Natural killer cell (primary cell): ENCODE data around the gene PCNX1. TPM values are rescaled to one million over a fixed set of nuclear protein-coding genes. Genes with fewer than 3 reads are reported as not detected.
A peak's percentile ranks its signal among the peaks of the same experiment; 100 is the strongest.

ENCODE experiments used
- ATAC-seq, 3 donors: fragments of 150-1000 bp in 2 of 3; fragments of 200-7000 bp in 1 of 3; cut with Tn5 transposase; 1 replicate in 1 of 3; 2 replicates in 2 of 3; pipeline ENCODE4 v1.10.0; 2021; ENCODE audit warnings: mild to moderate bottlenecking in 2 of 3, moderate library complexity in 2 of 3
- DNase-seq, 2 donors: peaks; one replicate each; pipeline versions ENCODE4 v3.0.0 to v3.0.0-alpha.2; 2013 to 2021; ENCODE audit warnings: mixed read lengths in 1 of 2
- H3K27ac ChIP-seq: one replicate; pipeline ENCODE4 v1.5.1; 2013; ENCODE audit warnings: mild to moderate bottlenecking, low read length
- H3K27me3 ChIP-seq: one replicate; pipeline ENCODE4 v1.6.1; 2013; ENCODE audit warnings: low read length; ENCODE audit not compliant: control insufficient read depth, insufficient read depth
- H3K36me3 ChIP-seq: one replicate; pipeline ENCODE4 v1.6.1; 2013; ENCODE audit warnings: low read length; ENCODE audit not compliant: control insufficient read depth, insufficient read depth
- H3K4me1 ChIP-seq: one replicate; pipeline ENCODE4 v1.6.1; 2013; ENCODE audit warnings: low read length; ENCODE audit not compliant: control insufficient read depth, insufficient read depth
- H3K4me3 ChIP-seq: one replicate; pipeline ENCODE4 v1.5.1; 2013; ENCODE audit warnings: low read length
- H3K9me3 ChIP-seq: one replicate; pipeline ENCODE4 v1.6.1; 2013; ENCODE audit warnings: low read length; ENCODE audit not compliant: control insufficient read depth, insufficient read depth
- H3K27ac Mint-ChIP-seq, 2 donors: one replicate each; pipeline ENCODE4 v1.8.0; 2022; ENCODE audit warnings: mild to moderate bottlenecking in 2 of 2, mixed read lengths in 2 of 2, moderate library complexity in 1 of 2
- H3K27me3 Mint-ChIP-seq, 2 donors: one replicate each; pipeline ENCODE4 v1.8.0; 2022; ENCODE audit warnings: low read depth in 2 of 2, mixed read lengths in 2 of 2
- H3K36me3 Mint-ChIP-seq: one replicate; pipeline ENCODE4 v1.8.0; 2022; ENCODE audit warnings: mixed read lengths
- H3K4me1 Mint-ChIP-seq, 2 donors: one replicate each; pipeline ENCODE4 v1.8.0; 2022; ENCODE audit warnings: mixed read lengths in 2 of 2
- H3K4me3 Mint-ChIP-seq: one replicate; pipeline ENCODE4 v1.8.0; 2022; ENCODE audit warnings: mild to moderate bottlenecking, moderate library complexity, mixed read lengths
- H3K9me3 Mint-ChIP-seq, 2 donors: one replicate each; pipeline ENCODE4 v1.8.0; 2022; ENCODE audit warnings: mixed read lengths in 2 of 2
- WGBS: methylation state at CpG from one replicate; pipeline ENCODE4 v1.1.7; 2013; ENCODE audit warnings: missing lambda C conversion rate; ENCODE audit not compliant: insufficient coverage; 5-methylcytosine and 5-hydroxymethylcytosine counted together
- intact Hi-C: fragments of 100-400 bp; cut with micrococcal nuclease; formaldehyde crosslinking; loops from one replicate; pipeline ENCODE4 v1.14.2; 2022
- total RNA-seq, 4 donors: library from RNA; stranded (reverse); fragments of 120-200 nt in 1 of 4; gene quantifications; one replicate each; pipeline versions ENCODE4 v1.2.3 to v1.2.4, GENCODE V29; 2013 to 2022
- TF ChIP-seq, protein P1 (sequence below): fragments of 200-600 bp; IDR thresholded peaks from one replicate; pipeline ENCODE4 v1.8.0; 2022; ENCODE audit warnings: antibody characterized with exemption

Gene PCNX1
- total RNA-seq, 3 donors from 2014 or later (not counting 1 experiment from before 2014, with no cell fraction given): 79.8 to 124 (median 119) TPM

DNA sequence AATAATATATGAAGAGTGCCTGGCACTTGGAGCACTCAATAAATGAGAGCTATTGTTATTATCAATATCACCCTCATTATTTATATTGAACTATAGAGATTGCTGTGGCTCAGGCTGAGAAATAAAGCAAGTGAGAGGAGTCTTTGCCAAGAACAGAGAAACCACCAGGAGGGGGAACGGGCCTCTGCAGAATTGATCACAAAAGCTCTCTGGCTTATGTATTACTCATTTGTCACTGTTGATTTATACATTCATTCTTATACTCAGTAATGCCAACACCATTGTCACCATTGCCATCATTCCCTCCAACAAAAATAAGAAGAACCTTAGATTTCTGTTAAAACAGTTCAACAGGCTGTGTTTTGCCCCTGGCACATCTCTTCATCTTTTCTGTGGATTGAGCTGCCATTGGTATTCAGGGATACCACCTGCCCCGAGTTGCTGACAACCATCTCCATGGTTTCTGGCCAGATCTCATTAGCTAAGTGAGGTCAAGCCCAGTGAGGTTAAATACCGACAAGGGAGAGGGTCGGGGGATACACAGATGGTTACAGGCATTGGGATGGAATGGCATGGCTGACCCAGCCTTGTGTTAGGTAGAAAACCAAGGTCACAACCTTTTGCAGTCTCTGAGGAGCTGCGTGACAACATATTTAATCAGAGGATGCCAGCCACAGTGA lies 21.8 kb upstream of the PCNX1 start:
- peaks cover 56% of the 10 kb centered on the region for H3K4me1 ChIP-seq
- intact Hi-C loops: loop anchor here (5.0 kb wide), 2 partner anchors 63 to 87 kb away; no protein-coding TSS in a partner anchor

DNA sequence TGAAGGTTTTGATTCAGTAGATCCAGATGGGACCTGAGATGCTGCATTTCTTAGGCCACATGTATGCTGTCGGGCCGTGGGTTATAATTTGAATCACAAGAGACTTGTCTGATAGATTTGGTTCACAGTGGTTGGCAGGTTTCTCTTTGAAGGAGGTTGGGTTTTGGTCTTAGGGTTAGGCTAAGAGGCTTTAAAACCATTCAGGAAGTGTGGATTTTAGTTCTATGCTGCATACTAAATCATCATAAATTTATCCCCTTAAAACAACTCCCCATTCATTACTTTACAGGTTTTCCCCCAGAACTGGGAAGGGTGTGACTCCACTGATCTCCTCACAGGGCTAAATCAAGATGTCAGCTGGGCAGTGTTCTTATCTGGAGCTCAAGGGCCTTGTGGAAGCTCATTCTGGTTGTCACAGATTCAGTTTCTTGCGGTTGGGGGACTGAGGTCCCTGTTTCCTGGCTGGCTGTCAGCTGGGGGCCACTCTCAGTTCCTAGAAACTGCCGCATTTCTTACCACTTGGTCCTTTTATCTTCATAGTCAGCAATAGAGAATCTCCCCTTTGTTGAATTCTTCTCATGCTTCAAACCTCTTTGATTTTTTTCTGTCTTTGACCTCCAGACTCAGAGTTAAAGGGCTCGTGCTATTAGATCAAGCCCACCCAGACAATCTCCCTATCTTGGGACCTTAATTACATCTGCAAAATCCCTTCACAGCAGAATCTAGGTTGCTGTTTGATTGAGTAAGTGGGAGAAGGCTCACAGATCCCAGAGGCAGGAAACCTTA lies 20.6 kb upstream of the PCNX1 start:
- H3K36me3 Mint-ChIP-seq: no peaks in the 10 kb centered on the region
- no peaks in the 10 kb centered on the region for H3K36me3 ChIP-seq
- peak; percentile 17 to 68 (median 58) for ATAC-seq
- H3K4me1 Mint-ChIP-seq: peaks cover 54 to 74% of the 10 kb centered on the region in 2 donors
- H3K4me3 ChIP-seq: no peak overlapping the region
- H3K27ac ChIP-seq: peak overlapping the region; percentile 45
- intact Hi-C loops: loop anchor here (5.0 kb wide), 2 partner anchors 64 to 86 kb away; no protein-coding TSS in a partner anchor
- TF ChIP-seq, protein P1, sequence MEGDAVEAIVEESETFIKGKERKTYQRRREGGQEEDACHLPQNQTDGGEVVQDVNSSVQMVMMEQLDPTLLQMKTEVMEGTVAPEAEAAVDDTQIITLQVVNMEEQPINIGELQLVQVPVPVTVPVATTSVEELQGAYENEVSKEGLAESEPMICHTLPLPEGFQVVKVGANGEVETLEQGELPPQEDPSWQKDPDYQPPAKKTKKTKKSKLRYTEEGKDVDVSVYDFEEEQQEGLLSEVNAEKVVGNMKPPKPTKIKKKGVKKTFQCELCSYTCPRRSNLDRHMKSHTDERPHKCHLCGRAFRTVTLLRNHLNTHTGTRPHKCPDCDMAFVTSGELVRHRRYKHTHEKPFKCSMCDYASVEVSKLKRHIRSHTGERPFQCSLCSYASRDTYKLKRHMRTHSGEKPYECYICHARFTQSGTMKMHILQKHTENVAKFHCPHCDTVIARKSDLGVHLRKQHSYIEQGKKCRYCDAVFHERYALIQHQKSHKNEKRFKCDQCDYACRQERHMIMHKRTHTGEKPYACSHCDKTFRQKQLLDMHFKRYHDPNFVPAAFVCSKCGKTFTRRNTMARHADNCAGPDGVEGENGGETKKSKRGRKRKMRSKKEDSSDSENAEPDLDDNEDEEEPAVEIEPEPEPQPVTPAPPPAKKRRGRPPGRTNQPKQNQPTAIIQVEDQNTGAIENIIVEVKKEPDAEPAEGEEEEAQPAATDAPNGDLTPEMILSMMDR: no peak
- H3K4me1 ChIP-seq: peaks cover 56% of the 10 kb centered on the region
- WGBS: 0% methylated on average over 5 of the region's 5 CpGs
- H3K9me3 Mint-ChIP-seq: no peaks in the 10 kb centered on the region
- H3K27me3 Mint-ChIP-seq: peaks cover 0 to 7% of the 10 kb centered on the region in 2 donors
- H3K27me3 ChIP-seq: no peaks in the 10 kb centered on the region
- H3K27ac Mint-ChIP-seq: peak overlapping the region; percentile 85 to 87
- H3K9me3 ChIP-seq: no peaks in the 10 kb centered on the region
- H3K4me3 Mint-ChIP-seq: peak overlapping the region; percentile 75
- peak in 1 of 2 donors; percentile 65 for DNase-seq

More for the DNA sequence above, 21.8 kb upstream of the PCNX1 start:
- no peaks in the 10 kb centered on the region for H3K27me3 ChIP-seq
- no peaks in the 10 kb centered on the region for H3K36me3 ChIP-seq
- Mint-ChIP-seq H3K4me3 (peak overlapping the region; percentile 32), H3K4me1 (peaks cover 54 to 74% of the 10 kb centered on the region in 2 donors), H3K36me3 (no peaks in the 10 kb centered on the region), H3K27me3 (peaks cover 0 to 7% of the 10 kb centered on the region in 2 donors), H3K27ac (peak overlapping the region; percentile 85 to 87), H3K9me3 (no peaks in the 10 kb centered on the region)
- no peak for ATAC-seq
- H3K27ac ChIP-seq: no peak overlapping the region
- WGBS: 77% methylated on average over 5 of the region's 5 CpGs
- no peak for DNase-seq
- no peak overlapping the region for H3K4me3 ChIP-seq
- TF ChIP-seq, protein P1: no peak
- no peaks in the 10 kb centered on the region for H3K9me3 ChIP-seq

DNA sequence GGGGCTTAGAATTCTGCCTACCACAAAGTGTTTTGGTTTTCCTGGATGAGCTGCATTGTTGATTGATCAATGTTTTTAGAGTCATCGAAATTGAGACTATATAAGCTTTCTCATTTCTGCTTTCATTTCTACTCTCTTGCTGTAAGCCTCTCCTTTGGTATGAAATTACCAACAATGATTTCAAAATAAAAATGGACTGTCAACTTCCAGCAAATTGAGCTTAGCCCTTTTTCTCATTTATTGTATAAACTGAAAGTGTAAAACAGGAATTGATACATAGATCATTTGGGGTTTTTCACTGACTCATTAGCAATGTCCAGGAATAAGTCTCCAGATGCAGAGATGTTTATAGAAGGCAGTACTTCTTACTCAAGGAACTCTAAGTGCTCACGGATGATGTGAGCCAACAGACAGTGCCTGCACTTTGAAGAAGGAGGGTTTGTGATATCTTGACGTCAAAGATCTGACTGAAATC lies 20.0 kb upstream of the PCNX1 start:
- Mint-ChIP-seq H3K36me3 (no peaks in the 10 kb centered on the region), H3K27ac (peak overlapping the region; percentile 85 to 87), H3K4me1 (peaks cover 54 to 72% of the 10 kb centered on the region in 2 donors), H3K27me3 (peaks cover 0 to 11% of the 10 kb centered on the region in 2 donors), H3K4me3 (peak overlapping the region; percentile 75), H3K9me3 (no peaks in the 10 kb centered on the region)
- peaks cover 56% of the 10 kb centered on the region for H3K4me1 ChIP-seq
- peak in 1 of 2 donors; percentile 39 for DNase-seq
- intact Hi-C loops: loop anchor here (5.0 kb wide), 2 partner anchors 65 to 85 kb away; no protein-coding TSS in a partner anchor
- H3K27me3 ChIP-seq: no peaks in the 10 kb centered on the region
- no peak overlapping the region for H3K4me3 ChIP-seq
- WGBS: 24% methylated on average over 2 of the region's 3 CpGs
- no peaks in the 10 kb centered on the region for H3K9me3 ChIP-seq
- ATAC-seq: no peak
- TF ChIP-seq, protein P1: no peak
- no peaks in the 10 kb centered on the region for H3K36me3 ChIP-seq
- H3K27ac ChIP-seq: peak overlapping the region; percentile 45
